Upper lobe of left lung (tissue), 6 donors: ENCODE measurements around the gene BMP8B. TPM values are rescaled to one million over a fixed set of nuclear protein-coding genes. Genes with fewer than 3 reads are reported as not detected.

Source experiments
- ATAC-seq, 2 donors: fragments of 200-7000 bp; cut with Tn5 transposase; one replicate each; pipeline ENCODE4 v1.9.1; 2022; ENCODE audit warnings: mild to moderate bottlenecking in 2 of 2, moderate library complexity in 2 of 2; ENCODE audit not compliant: low FRiP score in 2 of 2
- DNase-seq, 2 donors: peaks; one replicate each; pipeline ENCODE4 v3.0.0-alpha.2; 2019 to 2020
- H3K27ac ChIP-seq, 4 donors: fragments of 200-600 bp; sonication (generic); one replicate each; pipeline ENCODE4 v1.5.1; 2016 to 2019
- H3K27me3 ChIP-seq, 4 donors: fragments of 200-600 bp; sonication (generic); one replicate each; pipeline ENCODE4 v1.5.1; 2017 to 2019
- H3K36me3 ChIP-seq, 4 donors: fragments of 200-600 bp; sonication (generic); one replicate each; pipeline ENCODE4 v1.5.1; 2016 to 2019
- H3K4me1 ChIP-seq, 4 donors: fragments of 200-600 bp; sonication (generic); one replicate each; pipeline ENCODE4 v1.5.1; 2018 to 2019
- H3K4me3 ChIP-seq, 4 donors: fragments of 200-600 bp; sonication (generic); one replicate each; pipeline ENCODE4 v1.5.1; 2017 to 2019; ENCODE audit warnings: mild to moderate bottlenecking in 2 of 4, moderate library complexity in 1 of 4
- H3K9me3 ChIP-seq, 4 donors: fragments of 200-600 bp; sonication (generic); one replicate each; pipeline ENCODE4 v1.5.1; 2018 to 2019
- EP300 ChIP-seq, 4 donors: sonication (generic); formaldehyde crosslinking; IDR thresholded peaks; one replicate each; pipeline ENCODE4 v1.5.1; 2017; ENCODE audit warnings: antibody characterized with exemption in 4 of 4, control low read depth in 2 of 4
- POLR2A ChIP-seq, 4 donors: fragments of 450-650 bp; IDR thresholded peaks; one replicate each; pipeline ENCODE4 v1.5.1; 2016 to 2017; ENCODE audit warnings: antibody characterized with exemption in 4 of 4, mild to moderate bottlenecking in 2 of 4
- POLR2AphosphoS5 ChIP-seq, 2 donors: sonication (generic); formaldehyde crosslinking; IDR thresholded peaks; one replicate each; pipeline ENCODE4 v1.5.1; 2017; ENCODE audit warnings: antibody characterized with exemption in 2 of 2
- WGBS, 2 donors: methylation state at CpG; one replicate each; pipeline ENCODE4 v1.1.5; 2017 to 2018; 5-methylcytosine and 5-hydroxymethylcytosine counted together
- total RNA-seq, 6 donors: library from RNA; depleted of rRNA in 4 of 6; stranded (reverse); fragments of >200 nt in 4 of 6; gene quantifications; one replicate each; pipeline versions ENCODE4 v1.1.0 to v1.2.1, GENCODE V29; 2016 to 2021
- TF ChIP-seq, protein P1 (sequence below), 6 experiments: fragments of 450-650 bp in 4 of 6; fragments of 200-600 bp in 2 of 6; sonication (generic) in 2 of 6; IDR thresholded peaks; one replicate each; pipeline ENCODE4 v1.5.1; 2016 to 2019; ENCODE audit warnings: antibody characterized with exemption in 6 of 6
- donor health status: DM: no; HTN: no; CAD: no; lungs with moderate emphysema.
- donor health status: DM: no; HTN: yes; CAD: no; lungs with severe emphysema.

BMP8B gene
- total RNA-seq, 6 donors from 2014 or later: 1.2 to 5.2 (median 2.3) TPM

DNA sequence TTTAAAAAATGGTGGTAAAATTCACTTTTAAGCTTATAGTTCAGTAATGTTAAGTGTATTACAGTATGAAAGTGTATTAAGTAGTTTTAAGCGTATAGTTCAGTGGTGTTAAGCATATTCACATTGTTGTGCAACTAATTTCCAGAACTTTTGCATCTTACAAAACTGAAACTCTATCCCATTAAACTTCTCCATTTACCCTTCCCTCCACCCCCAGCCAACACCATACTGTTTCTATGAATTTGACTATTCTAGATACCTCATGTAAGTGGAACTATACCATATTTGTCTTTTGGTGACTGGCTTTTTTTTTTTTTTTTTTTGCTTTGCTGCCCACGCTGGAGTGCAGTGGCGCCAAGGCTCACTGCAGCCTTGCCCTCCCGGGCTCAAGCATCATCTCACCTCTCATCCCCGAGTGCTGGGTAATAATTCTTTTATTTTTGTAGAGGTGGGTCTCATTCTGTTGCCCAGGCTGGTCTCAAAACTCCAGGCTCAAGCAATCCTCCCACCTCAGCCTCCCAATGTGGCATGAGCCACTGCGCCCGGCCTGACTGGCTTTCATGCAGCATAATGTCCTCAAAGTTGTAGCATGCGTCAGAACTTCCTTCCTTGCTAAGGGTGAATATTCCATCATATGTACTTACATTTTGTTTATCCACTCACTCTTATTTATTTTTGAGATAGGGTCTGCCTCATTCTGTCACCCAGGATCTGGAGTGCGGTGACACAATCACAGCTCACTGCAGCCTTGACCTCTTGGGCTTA, 45.1 kb upstream of the BMP8B start:
- ATAC-seq (peak in 1 of 2 donors; percentile 57), DNase-seq (peak in 1 of 2 donors; percentile 54)
- no peak overlapping the region for H3K4me3 ChIP-seq
- TF ChIP-seq POLR2A (IDR thresholded peaks at IDR 0.05) (no peak), EP300 (IDR thresholded peaks at IDR 0.05) (no peak), POLR2AphosphoS5 (IDR thresholded peaks at IDR 0.05) (no peak)
- TF ChIP-seq, protein P1, sequence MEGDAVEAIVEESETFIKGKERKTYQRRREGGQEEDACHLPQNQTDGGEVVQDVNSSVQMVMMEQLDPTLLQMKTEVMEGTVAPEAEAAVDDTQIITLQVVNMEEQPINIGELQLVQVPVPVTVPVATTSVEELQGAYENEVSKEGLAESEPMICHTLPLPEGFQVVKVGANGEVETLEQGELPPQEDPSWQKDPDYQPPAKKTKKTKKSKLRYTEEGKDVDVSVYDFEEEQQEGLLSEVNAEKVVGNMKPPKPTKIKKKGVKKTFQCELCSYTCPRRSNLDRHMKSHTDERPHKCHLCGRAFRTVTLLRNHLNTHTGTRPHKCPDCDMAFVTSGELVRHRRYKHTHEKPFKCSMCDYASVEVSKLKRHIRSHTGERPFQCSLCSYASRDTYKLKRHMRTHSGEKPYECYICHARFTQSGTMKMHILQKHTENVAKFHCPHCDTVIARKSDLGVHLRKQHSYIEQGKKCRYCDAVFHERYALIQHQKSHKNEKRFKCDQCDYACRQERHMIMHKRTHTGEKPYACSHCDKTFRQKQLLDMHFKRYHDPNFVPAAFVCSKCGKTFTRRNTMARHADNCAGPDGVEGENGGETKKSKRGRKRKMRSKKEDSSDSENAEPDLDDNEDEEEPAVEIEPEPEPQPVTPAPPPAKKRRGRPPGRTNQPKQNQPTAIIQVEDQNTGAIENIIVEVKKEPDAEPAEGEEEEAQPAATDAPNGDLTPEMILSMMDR (IDR thresholded peaks at IDR 0.05): no peak
- H3K36me3 ChIP-seq: peaks cover 0 to 9% (median 4%) of the 10 kb centered on the region in 4 donors
- 81 to 84% methylated on average over 9 of the region's 9 CpGs for WGBS, 2 donors
- no peaks in the 10 kb centered on the region for H3K27me3 ChIP-seq
- H3K27ac ChIP-seq: no peak overlapping the region
- H3K9me3 ChIP-seq: no peaks in the 10 kb centered on the region
- no peaks in the 10 kb centered on the region for H3K4me1 ChIP-seq

DNA sequence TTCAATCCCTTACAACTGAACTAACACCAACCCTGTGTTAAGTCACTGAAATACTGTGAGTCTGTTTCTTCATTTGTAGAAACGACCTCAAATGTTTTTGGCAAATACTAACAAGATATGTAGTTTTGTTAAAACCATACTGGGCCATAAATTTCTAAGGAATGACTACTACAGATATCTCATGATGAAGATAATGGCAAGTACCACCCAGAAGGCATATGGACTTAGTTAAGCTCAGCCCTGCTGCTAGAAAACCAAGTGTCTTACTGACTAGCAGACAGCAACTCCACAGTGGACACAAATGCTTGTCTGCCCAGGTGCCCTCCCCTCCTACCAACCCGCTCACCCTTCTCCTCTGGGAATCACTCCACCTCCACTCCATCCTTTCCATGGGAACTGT, 44.5 kb upstream of the BMP8B start:
- Histone ChIP-seq H3K9me3 (no peaks in the 10 kb centered on the region), H3K27me3 (no peaks in the 10 kb centered on the region), H3K36me3 (peaks cover 0 to 3% (median 0%) of the 10 kb centered on the region in 4 donors), H3K27ac (no peak overlapping the region), H3K4me1 (no peaks in the 10 kb centered on the region), H3K4me3 (no peak overlapping the region)
- DNase-seq (no peak), ATAC-seq (no peak)
- TF ChIP-seq POLR2AphosphoS5 (IDR thresholded peaks at IDR 0.05) (no peak), POLR2A (IDR thresholded peaks at IDR 0.05) (no peak), EP300 (IDR thresholded peaks at IDR 0.05) (no peak)
- TF ChIP-seq, protein P1 (IDR thresholded peaks at IDR 0.05): no peak
- WGBS, 2 donors: 82 to 83% methylated on average over 2 of the region's 2 CpGs

DNA sequence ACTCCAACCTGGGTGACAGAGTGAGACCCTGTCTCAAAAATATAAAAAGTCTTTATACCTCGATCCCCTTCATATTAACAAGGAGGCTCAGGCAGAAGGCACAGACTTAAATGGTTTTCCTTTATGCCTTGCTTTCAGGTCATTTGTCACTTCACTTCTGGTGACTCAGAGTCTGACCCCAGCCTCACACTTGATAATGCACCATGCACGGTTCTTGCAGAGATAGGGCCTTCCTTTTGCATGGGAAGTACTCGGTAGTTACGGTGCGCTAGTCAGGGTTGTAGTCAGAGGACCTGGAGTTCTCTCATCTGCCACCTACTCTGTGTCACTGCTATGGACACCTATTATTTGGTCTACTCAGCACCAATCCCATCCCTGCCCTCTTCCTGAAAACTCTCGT, 43.6 kb upstream of the BMP8B start:
- H3K36me3 ChIP-seq: no peaks in the 10 kb centered on the region
- H3K4me1 ChIP-seq: no peaks in the 10 kb centered on the region
- DNase-seq (no peak), ATAC-seq (no peak)
- no peak for TF ChIP-seq POLR2AphosphoS5 (IDR thresholded peaks at IDR 0.05)
- TF ChIP-seq, protein P1 (IDR thresholded peaks at IDR 0.05): no peak
- no peak for TF ChIP-seq EP300 (IDR thresholded peaks at IDR 0.05)
- TF ChIP-seq POLR2A (IDR thresholded peaks at IDR 0.05): no peak
- H3K4me3 ChIP-seq: no peak overlapping the region
- no peaks in the 10 kb centered on the region for H3K9me3 ChIP-seq
- H3K27ac ChIP-seq: no peak overlapping the region
- H3K27me3 ChIP-seq: no peaks in the 10 kb centered on the region
- WGBS, 2 donors: 60 to 72% methylated on average over 6 of the region's 6 CpGs

DNA sequence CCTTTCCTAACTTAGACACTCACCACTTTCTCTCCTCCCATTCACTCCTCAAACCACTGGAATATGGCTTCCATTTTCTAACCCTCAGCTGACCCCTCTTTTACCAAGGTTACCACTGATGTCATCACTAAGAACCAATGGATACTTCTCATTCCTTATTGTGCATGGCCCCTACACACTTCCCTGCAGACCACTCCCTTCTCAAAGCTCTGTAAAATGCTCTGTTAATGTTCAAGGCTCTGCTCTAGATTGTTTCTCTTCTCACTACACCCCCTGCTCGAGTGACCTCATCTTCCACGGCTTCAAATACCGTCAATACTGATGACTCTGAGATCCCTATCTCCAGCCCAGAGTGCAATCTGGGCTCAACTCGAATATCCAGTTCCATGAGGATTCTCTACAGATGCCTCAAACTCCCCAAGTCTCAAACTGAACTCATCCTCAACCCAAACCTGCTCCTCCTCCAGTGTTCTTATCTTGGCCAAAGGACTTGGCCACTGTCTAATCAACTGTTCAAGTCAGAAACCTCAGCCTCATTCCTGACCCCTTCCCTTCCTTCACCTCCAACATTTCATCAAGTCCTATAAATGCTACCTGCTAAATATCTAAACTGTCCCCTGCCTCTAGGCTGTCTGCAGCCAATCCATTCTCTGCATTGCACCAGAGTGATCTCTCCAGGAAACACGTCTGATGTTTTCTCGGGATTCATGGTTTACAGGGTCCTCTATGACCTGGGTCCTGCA, 41.3 kb upstream of the BMP8B start:
- no peaks in the 10 kb centered on the region for H3K9me3 ChIP-seq
- H3K4me3 ChIP-seq: no peak overlapping the region
- H3K36me3 ChIP-seq: no peaks in the 10 kb centered on the region
- no peaks in the 10 kb centered on the region for H3K27me3 ChIP-seq
- no peak for ATAC-seq
- no peak overlapping the region for H3K27ac ChIP-seq
- WGBS, 2 donors: 54 to 76% methylated on average over 6 of the region's 6 CpGs
- H3K4me1 ChIP-seq: no peaks in the 10 kb centered on the region
- DNase-seq: no peak
- TF ChIP-seq, protein P1 (IDR thresholded peaks at IDR 0.05): no peak
- TF ChIP-seq POLR2AphosphoS5 (IDR thresholded peaks at IDR 0.05): no peak
- no peak for TF ChIP-seq EP300 (IDR thresholded peaks at IDR 0.05)
- no peak for TF ChIP-seq POLR2A (IDR thresholded peaks at IDR 0.05)
